ENCODE results near the gene TCF4.

GRCh38 chr18:55374741-55375140, 213.3 kb downstream of the TCF4 start:
- TF ChIP-seq POLR2A (IDR thresholded peaks at IDR 0.05; ENCODE audit: low read depth) (no peak), EP300 (IDR thresholded peaks at IDR 0.05) (no peak), POLR2AphosphoS5 (IDR thresholded peaks at IDR 0.05) (no peak)
